Stimulated activated CD4-positive, alpha-beta T cell treated with anti-CD3 and anti-CD28 coated beads, Interleukin-4, amount 100 ng/mL, for 24 hours (primary cell): ENCODE results near the gene GFPT1.

Source experiments
- DNase-seq: peaks from one replicate; pipeline ENCODE4 v3.0.0-alpha.2; 2020

GFPT1 gene

GRCh38 chr2:69285379-69285894, 101.6 kb downstream of the GFPT1 start:
- DNase-seq, result no peak

GRCh38 chr2:69280796-69281412, 106.1 kb downstream of the GFPT1 start:
- DNase-seq, result no peak

- DNase-seq, result no peak
Measured at GRCh38 chr2:69279931-69280681, 106.9 kb downstream of the GFPT1 start.

- DNase-seq, result no peak
Measured at GRCh38 chr2:69279211-69279610, 107.8 kb downstream of the GFPT1 start.

- DNase-seq, result no peak
Measured at GRCh38 chr2:69278366-69278765, 108.7 kb downstream of the GFPT1 start.

GRCh38 chr2:69275490-69275889, 111.5 kb downstream of the GFPT1 start:
- DNase-seq, result no peak

GRCh38 chr2:69272803-69273471, 114.1 kb downstream of the GFPT1 start:
- DNase-seq, result no peak

GRCh38 chr2:69271831-69272257, 115.2 kb downstream of the GFPT1 start:
- no peak for DNase-seq
